Inferior parietal cortex (tissue), 1 donor: ENCODE measurements around the gene NGEF.

ENCODE experiments used
- DNase-seq: peaks from one replicate; pipeline ENCODE4 v3.0.0-alpha.2; 2016; ENCODE audit errors: extremely low spot score

The NGEF gene

GRCh38 chr2:232885264-232885961 is 127.6 kb downstream of the NGEF start:
- DNase-seq, result no peak

GRCh38 chr2:232884549-232885263 is 128.3 kb downstream of the NGEF start:
- DNase-seq, result no peak

- no peak for DNase-seq
Observed at GRCh38 chr2:232884001-232884421, 129.0 kb downstream of the NGEF start.

- DNase-seq, result no peak
Observed at GRCh38 chr2:232883116-232883721, 129.8 kb downstream of the NGEF start.

- DNase-seq, result no peak
Observed at GRCh38 chr2:232882505-232883115, 130.4 kb downstream of the NGEF start.

- no peak for DNase-seq
Observed at GRCh38 chr2:232882085-232882484, 131.0 kb downstream of the NGEF start.

GRCh38 chr2:232880764-232881351 is 132.2 kb downstream of the NGEF start:
- DNase-seq, result no peak

- no peak for DNase-seq
Observed at GRCh38 chr2:232879618-232880494, 133.2 kb downstream of the NGEF start.

- no peak for DNase-seq
Observed at GRCh38 chr2:232878855-232879617, 134.0 kb downstream of the NGEF start.

- no peak for DNase-seq
Observed at GRCh38 chr2:232877940-232878511, 135.0 kb downstream of the NGEF start.

- no peak for DNase-seq
Observed at GRCh38 chr2:232876978-232877441, 136.0 kb downstream of the NGEF start.

- no peak for DNase-seq
Observed at GRCh38 chr2:232876161-232876977, 136.7 kb downstream of the NGEF start.

GRCh38 chr2:232875256-232876121 is 137.6 kb downstream of the NGEF start:
- no peak for DNase-seq

- DNase-seq, result no peak
Observed at GRCh38 chr2:232874677-232875223, 138.3 kb downstream of the NGEF start.

- no peak for DNase-seq
Observed at GRCh38 chr2:232873909-232874641, 139.0 kb downstream of the NGEF start.

GRCh38 chr2:232873292-232873908 is 139.7 kb downstream of the NGEF start:
- DNase-seq, result no peak

GRCh38 chr2:232872826-232873225 is 140.2 kb downstream of the NGEF start:
- DNase-seq, result no peak
